Measurements from ENCODE around the gene CPAMD8.

GRCh38 chr19:16970821-16971220 lies 55.8 kb downstream of the CPAMD8 start:
- TF ChIP-seq CTCF (conservative IDR thresholded peaks at IDR 0.05 in 1 of 2, IDR thresholded peaks at IDR 0.05 in 1 of 2; ENCODE audit: low read depth in 1 of 2, low read length in 2 of 2), result no peak
- TF ChIP-seq EZH2 (IDR thresholded peaks at IDR 0.05; ENCODE audit: low read length, missing control alignments), result no peak

All from fibroblast of lung (primary cell).